Panc1 (cell line): ENCODE measurements around the gene RDX. TPM values are rescaled to one million over a fixed set of nuclear protein-coding genes. Genes with fewer than 3 reads are reported as not detected.

Experiments
- ATAC-seq: fragments of 200-7000 bp; cut with Tn5 transposase; 2 replicates; pipeline ENCODE4 v1.9.1; 2020; ENCODE audit warnings: mild to moderate bottlenecking, moderate library complexity
- Bru-seq: library from RNA; stranded (reverse); fragments of 400-500 nt; gene quantifications from one replicate; lab custom pipeline; 2021; lab: Mats Ljungman, UMichigan
- BruChase-seq, 2 experiments: library from RNA; stranded (reverse); fragments of 400-500 nt; gene quantifications; one replicate each; lab custom pipeline; 2021; lab: Mats Ljungman, UMichigan
- BruUV-seq: library from RNA; stranded (reverse); fragments of 400-500 nt; replicated peaks from 2 replicates; lab custom pipeline; 2021; lab: Mats Ljungman, UMichigan
- CTCF ChIA-PET: fragments of 300-600 bp; sonication (Branson Sonifier 250); formaldehyde crosslinking; loops from one replicate; lab custom pipeline; 2022; ENCODE audit warnings: antibody characterized with exemption; lab: Charles Lee
- POLR2A ChIA-PET: fragments of 300-600 bp; sonication (Branson Sonifier 250); formaldehyde crosslinking; loops from one replicate; lab custom pipeline; 2022; ENCODE audit warnings: antibody characterized with exemption; lab: Charles Lee
- DNase-seq: peaks from one replicate; pipeline ENCODE4 v3.0.0-alpha.2; 2010; ENCODE audit warnings: low read depth, low spot score
- H3K27ac ChIP-seq: 2 replicates; pipeline ENCODE4 v1.5.1; 2011; ENCODE audit warnings: mild to moderate bottlenecking, low read length, inconsistent platforms
- H3K27me3 ChIP-seq: fragments of 200-500 bp; sonication (Bioruptor generic); 2 replicates; pipeline ENCODE4 v1.6.0; 2014; ENCODE audit warnings: low read length, inconsistent platforms; ENCODE audit not compliant: control insufficient read depth, insufficient read depth
- H3K36me3 ChIP-seq: fragments of 200-500 bp; sonication (Bioruptor generic); 2 replicates; pipeline ENCODE4 v1.5.1; 2014; ENCODE audit warnings: inconsistent platforms, mild to moderate bottlenecking, low read length, moderate library complexity; ENCODE audit not compliant: control insufficient read depth, insufficient read depth
- H3K4me1 ChIP-seq: 2 replicates; pipeline ENCODE4 v1.5.1; 2011; ENCODE audit warnings: inconsistent platforms, mild to moderate bottlenecking, low read length, moderate library complexity; ENCODE audit not compliant: control insufficient read depth, insufficient read depth
- H3K4me3 ChIP-seq, 2 experiments: 2 replicates each; pipeline ENCODE4 v1.5.1; 2011 to 2012; ENCODE audit warnings: low read depth in 2 of 2, low read length in 2 of 2, mild to moderate bottlenecking in 2 of 2, inconsistent platforms in 1 of 2, moderate library complexity in 1 of 2
- H3K9me3 ChIP-seq: fragments of 200-500 bp; sonication (Bioruptor generic); 2 replicates; pipeline ENCODE4 v1.5.1; 2014; ENCODE audit warnings: low read depth, mild to moderate bottlenecking, inconsistent platforms, low read length, moderate library complexity; ENCODE audit not compliant: control insufficient read depth, insufficient read depth
- POLR2AphosphoS5 ChIP-seq: IDR thresholded peaks from 2 replicates; pipeline ENCODE4 v1.6.1; 2012; ENCODE audit warnings: mild to moderate bottlenecking, low read depth, low read length, moderate library complexity
- SIN3A ChIP-seq: IDR thresholded peaks from 2 replicates; pipeline ENCODE4 v1.6.1; 2012; ENCODE audit warnings: low read depth, mild to moderate bottlenecking, low read length, moderate library complexity, borderline replicate concordance; ENCODE audit not compliant: insufficient read depth
- TCF7L2 ChIP-seq: IDR thresholded peaks from 2 replicates; pipeline ENCODE4 v1.6.1; 2011; ENCODE audit warnings: mild to moderate bottlenecking, low read depth, low read length, inconsistent platforms
- in situ Hi-C: cut with HindIII; loops from 2 replicates; pipeline ENCODE4 v1.10.0; 2016; ENCODE audit warnings: low sequenced_read_pairs, low pct_unique_long_range_greater_than_20kb
- intact Hi-C: fragments of 100-400 bp; cut with micrococcal nuclease; formaldehyde crosslinking; loops from one replicate; pipeline ENCODE4 v1.10.0; 2022; ENCODE audit not compliant: unreplicated experiment
- long read RNA-seq: library from polyadenylated mRNA; unstranded; transcript quantifications from one replicate; pipeline ENCODE4 v2.0.0, GENCODE V29; 2021; ENCODE audit not compliant: unreplicated experiment
- polyA plus RNA-seq: library from polyadenylated mRNA; unstranded; fragments of >200 nt; gene quantifications from one replicate; pipeline ENCODE4 v1.2.1, GENCODE V29; 2012; ENCODE audit warnings: missing spikeins; ENCODE audit not compliant: insufficient read length
- total RNA-seq: library from RNA; stranded (reverse); gene quantifications from one replicate; pipeline ENCODE4 v1.2.1, GENCODE V29; 2021; ENCODE audit not compliant: unreplicated experiment
- TF ChIP-seq, protein P1 (sequence below), 2 experiments: IDR thresholded peaks; 2 replicates each; pipeline ENCODE4 v1.6.1; 2011 to 2012; ENCODE audit warnings: low read depth in 2 of 2, control low read depth in 1 of 2, low read length in 1 of 2, mild to moderate bottlenecking in 1 of 2, moderate library complexity in 1 of 2; ENCODE audit not compliant: insufficient read depth in 1 of 2
- TF ChIP-seq, protein P2 (sequence below): fragments of 450-650 bp; IDR thresholded peaks from 2 replicates; pipeline ENCODE4 v1.5.1; 2017; ENCODE audit warnings: mild to moderate bottlenecking

Gene RDX
- total RNA-seq (200 TPM), Bru-seq, nascent RNA (percentile 95 among the genes with signal in this experiment), BruChase-seq, experiment 1, labeled RNA remaining after a 2-hour chase (percentile 94 among the genes with signal in this experiment), BruChase-seq, experiment 2, labeled RNA remaining after a 6-hour chase (percentile 96 among the genes with signal in this experiment)
- polyA plus RNA-seq, result 109 TPM
- long read RNA-seq, full-length matches to known transcripts, result 36 of 136 reads
- long read RNA-seq, partial matches to known transcripts, result 79 of 136 reads
- long read RNA-seq, other reads (novel, unspliced or antisense), result 21 of 136 reads

DNA sequence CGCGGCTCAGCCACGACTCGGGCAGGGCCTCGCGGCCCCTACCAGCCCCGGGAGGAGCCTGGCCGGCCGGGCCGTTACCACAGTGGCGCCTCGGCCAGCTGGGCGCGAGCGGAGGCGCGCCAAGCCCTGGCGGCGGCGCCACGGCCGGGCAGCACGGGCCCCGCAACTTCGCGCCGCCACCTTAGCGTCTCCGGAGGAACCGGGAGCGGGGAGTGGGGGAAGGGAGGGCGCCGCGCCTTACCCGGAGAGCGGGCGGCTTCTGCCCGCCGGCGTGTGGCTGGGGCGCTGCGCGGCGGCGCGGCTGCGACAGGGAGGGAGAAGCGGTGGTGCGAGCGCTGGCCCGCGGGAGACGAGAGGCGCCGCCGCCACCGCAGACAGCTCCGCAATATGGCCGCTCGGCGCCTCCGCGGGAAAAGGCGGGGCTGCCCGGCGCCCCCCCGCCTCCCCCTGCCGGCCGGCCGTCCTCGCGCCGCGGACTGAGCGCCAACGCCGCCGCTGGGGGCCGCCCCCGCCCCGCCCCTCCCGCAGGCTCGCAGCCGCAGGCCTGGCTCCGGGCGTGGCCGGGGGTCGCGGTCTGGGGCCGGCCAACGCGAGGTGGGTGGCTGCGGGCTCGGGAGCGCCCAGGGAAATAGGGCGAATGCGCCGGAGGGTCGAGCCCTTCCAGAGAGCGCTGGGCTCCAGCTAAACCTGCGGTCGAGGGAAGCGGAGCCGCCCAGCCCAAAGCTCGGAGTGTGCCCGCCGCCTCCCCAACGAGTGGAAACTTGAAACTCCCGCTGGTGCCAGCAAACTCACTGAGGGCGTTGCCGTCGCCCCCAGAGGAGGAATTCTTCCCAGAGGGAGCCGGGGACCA lies at the start of gene RDX:
Gene RDX (minus strand): TSS at position 389 of the 850 bp plus-strand sequence. CDS start 16,922 bp downstream, outside the sequence.
- DNase-seq (no peak), ATAC-seq (peak; percentile 94)
- TF ChIP-seq TCF7L2 (0 out of 2 replicates have a peak, but pooled peaks have one; percentile 33), SIN3A (no peak; the same call in 1 of the 2 replicates), POLR2AphosphoS5 (peak; percentile 72)
- TF ChIP-seq, protein P1, sequence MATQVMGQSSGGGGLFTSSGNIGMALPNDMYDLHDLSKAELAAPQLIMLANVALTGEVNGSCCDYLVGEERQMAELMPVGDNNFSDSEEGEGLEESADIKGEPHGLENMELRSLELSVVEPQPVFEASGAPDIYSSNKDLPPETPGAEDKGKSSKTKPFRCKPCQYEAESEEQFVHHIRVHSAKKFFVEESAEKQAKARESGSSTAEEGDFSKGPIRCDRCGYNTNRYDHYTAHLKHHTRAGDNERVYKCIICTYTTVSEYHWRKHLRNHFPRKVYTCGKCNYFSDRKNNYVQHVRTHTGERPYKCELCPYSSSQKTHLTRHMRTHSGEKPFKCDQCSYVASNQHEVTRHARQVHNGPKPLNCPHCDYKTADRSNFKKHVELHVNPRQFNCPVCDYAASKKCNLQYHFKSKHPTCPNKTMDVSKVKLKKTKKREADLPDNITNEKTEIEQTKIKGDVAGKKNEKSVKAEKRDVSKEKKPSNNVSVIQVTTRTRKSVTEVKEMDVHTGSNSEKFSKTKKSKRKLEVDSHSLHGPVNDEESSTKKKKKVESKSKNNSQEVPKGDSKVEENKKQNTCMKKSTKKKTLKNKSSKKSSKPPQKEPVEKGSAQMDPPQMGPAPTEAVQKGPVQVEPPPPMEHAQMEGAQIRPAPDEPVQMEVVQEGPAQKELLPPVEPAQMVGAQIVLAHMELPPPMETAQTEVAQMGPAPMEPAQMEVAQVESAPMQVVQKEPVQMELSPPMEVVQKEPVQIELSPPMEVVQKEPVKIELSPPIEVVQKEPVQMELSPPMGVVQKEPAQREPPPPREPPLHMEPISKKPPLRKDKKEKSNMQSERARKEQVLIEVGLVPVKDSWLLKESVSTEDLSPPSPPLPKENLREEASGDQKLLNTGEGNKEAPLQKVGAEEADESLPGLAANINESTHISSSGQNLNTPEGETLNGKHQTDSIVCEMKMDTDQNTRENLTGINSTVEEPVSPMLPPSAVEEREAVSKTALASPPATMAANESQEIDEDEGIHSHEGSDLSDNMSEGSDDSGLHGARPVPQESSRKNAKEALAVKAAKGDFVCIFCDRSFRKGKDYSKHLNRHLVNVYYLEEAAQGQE (IDR thresholded peaks at IDR 0.05; ENCODE audit: insufficient read depth in 1 of 2, low read depth in 2 of 2, low read length in 1 of 2), result 0 out of 4 replicates have a peak, but pooled peaks of 1 of the 2 experiments have one; percentile 35
- TF ChIP-seq, protein P2, sequence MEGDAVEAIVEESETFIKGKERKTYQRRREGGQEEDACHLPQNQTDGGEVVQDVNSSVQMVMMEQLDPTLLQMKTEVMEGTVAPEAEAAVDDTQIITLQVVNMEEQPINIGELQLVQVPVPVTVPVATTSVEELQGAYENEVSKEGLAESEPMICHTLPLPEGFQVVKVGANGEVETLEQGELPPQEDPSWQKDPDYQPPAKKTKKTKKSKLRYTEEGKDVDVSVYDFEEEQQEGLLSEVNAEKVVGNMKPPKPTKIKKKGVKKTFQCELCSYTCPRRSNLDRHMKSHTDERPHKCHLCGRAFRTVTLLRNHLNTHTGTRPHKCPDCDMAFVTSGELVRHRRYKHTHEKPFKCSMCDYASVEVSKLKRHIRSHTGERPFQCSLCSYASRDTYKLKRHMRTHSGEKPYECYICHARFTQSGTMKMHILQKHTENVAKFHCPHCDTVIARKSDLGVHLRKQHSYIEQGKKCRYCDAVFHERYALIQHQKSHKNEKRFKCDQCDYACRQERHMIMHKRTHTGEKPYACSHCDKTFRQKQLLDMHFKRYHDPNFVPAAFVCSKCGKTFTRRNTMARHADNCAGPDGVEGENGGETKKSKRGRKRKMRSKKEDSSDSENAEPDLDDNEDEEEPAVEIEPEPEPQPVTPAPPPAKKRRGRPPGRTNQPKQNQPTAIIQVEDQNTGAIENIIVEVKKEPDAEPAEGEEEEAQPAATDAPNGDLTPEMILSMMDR, result no peak; the same call in 1 of the 2 replicates
- peak within 1 kb of the TSS; percentile 79 to 86 for H3K4me3 ChIP-seq
- no TSS peak for BruUV-seq
- H3K27ac ChIP-seq, result peak within 1 kb of the TSS; percentile 98
- no peaks in the 10 kb centered on the region for H3K27me3 ChIP-seq
- ChIA-PET POLR2A (no interaction called here), CTCF (interaction anchor here (0.5 to 1.1 kb wide), 3 partner anchors 7 to 73 kb away, joined by 3 to 5 read pairs (median 3); no protein-coding TSS in a partner anchor)
- in situ Hi-C loops, result no loop called here
- peaks cover 35% of the 10 kb centered on the region for H3K4me1 ChIP-seq
- no peaks in the 10 kb centered on the region for H3K9me3 ChIP-seq
- intact Hi-C loops, result loop anchor here (5.0 kb wide), 1 partner anchor 136 kb away; no protein-coding TSS in a partner anchor
- no peaks in the 10 kb centered on the region; the same call in 1 of the 2 replicates for H3K36me3 ChIP-seq

DNA sequence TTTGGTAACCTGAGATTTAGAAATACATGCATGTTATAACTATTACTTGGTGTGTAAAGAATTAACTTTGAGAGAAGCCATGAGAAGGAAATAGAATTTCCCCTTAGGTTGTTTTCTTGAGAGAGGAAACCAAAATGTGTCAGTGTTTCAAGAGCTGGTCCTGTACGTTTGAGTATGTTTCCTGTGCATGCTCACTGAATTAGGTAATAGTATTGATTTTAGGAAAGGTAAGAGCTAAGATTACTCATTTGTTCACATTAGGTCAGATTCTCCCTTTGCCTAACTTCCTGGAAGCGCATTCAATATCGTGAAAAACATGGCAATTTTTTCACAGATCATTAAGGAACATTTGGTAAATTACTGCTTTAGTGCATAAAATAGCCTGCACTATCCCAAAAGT lies 49.3 kb upstream of the RDX start:
- H3K4me1 ChIP-seq, result peaks cover 3% of the 10 kb centered on the region; the same call in 1 of the 2 replicates
- in situ Hi-C loops (no loop called here), intact Hi-C loops (no loop called here)
- H3K9me3 ChIP-seq, result no peaks in the 10 kb centered on the region
- no peaks in the 10 kb centered on the region for H3K27me3 ChIP-seq
- ChIA-PET POLR2A (no interaction called here), CTCF (no interaction called here)
- DNase-seq, result no peak
- TF ChIP-seq, protein P1 (IDR thresholded peaks at IDR 0.05; ENCODE audit: insufficient read depth in 1 of 2, low read depth in 2 of 2, low read length in 1 of 2), result no peak
- TF ChIP-seq, protein P2, result no peak
- no peak for TF ChIP-seq POLR2AphosphoS5
- TF ChIP-seq SIN3A, result no peak
- TF ChIP-seq TCF7L2, result no peak
- no peaks in the 10 kb centered on the region for H3K36me3 ChIP-seq
- no peak for ATAC-seq
- no TSS peak for BruUV-seq
- H3K4me3 ChIP-seq, result no peak overlapping the region
- H3K27ac ChIP-seq, result no peak overlapping the region
